Skeletal muscle satellite cell (primary cell): ENCODE data around the gene STK11.

Source experiments
- H3K27me3 ChIP-seq: 2 replicates; pipeline ENCODE4 v1.7.0; 2013; ENCODE audit warnings: low read length; ENCODE audit not compliant: control insufficient read depth, insufficient read depth
- H3K36me3 ChIP-seq: 2 replicates; pipeline ENCODE4 v1.7.0; 2013; ENCODE audit warnings: mild to moderate bottlenecking, control low read depth, low read length; ENCODE audit not compliant: insufficient read depth
- H3K4me1 ChIP-seq: 2 replicates; pipeline ENCODE4 v1.7.0; 2013; ENCODE audit warnings: low read length; ENCODE audit not compliant: control insufficient read depth, insufficient read depth
- H3K4me2 ChIP-seq: 2 replicates; pipeline ENCODE4 v1.7.0; 2013; ENCODE audit warnings: mild to moderate bottlenecking, low read length
- H3K4me3 ChIP-seq: 2 replicates; pipeline ENCODE4 v1.7.0; 2013; ENCODE audit warnings: low read length
- H3K9ac ChIP-seq: 2 replicates; pipeline ENCODE4 v1.7.0; 2013; ENCODE audit warnings: mild to moderate bottlenecking, low read depth, low read length, moderate library complexity
- H3K9me3 ChIP-seq: replicated peaks from 2 replicates; pipeline ENCODE4 v1.7.0; 2013; ENCODE audit warnings: mild to moderate bottlenecking, control low read depth, low read length

STK11 gene

DNA sequence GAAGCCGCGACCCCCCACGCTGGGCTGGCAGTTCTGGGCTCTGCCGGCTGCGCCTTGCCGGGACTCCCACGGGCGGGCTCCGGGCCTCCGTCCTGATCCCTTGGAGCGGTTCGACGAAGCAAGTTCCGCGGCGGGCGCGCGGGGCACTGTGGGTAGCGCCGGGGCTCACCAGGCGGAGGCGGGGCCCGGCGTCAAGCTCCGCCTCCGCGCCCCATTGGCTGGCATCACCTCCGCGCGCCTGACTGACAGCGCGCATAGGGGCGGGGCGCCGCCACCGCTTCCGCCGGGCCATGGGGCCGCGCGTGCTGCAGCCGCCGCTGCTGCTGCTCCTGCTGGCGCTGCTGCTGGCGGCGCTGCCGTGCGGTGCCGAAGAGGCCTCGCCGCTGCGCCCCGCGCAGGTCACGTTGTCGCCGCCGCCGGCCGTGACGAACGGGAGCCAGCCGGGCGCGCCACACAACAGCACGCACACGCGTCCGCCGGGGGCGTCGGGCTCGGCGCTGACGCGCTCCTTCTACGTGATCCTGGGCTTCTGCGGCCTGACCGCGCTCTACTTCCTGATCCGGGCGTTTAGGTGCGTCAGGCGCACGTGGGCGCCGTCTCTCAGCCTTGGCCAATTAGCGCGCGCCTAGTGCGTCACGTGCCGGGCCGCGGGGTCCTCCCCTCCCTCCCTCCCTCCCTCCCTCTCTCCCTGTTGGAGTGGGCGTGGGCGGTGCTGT, 69.8 kb downstream of the STK11 start, which contains the start of gene FAM174C:
FAM174C (plus strand) TSS at position 271 of the 716 bp plus-strand sequence; CDS start at position 291, 20 bp downstream.
- H3K9me3 ChIP-seq, result no peaks in the 10 kb centered on the region
- H3K4me2 ChIP-seq, result peak within 1 kb of the TSS; percentile 96
- no peaks in the 10 kb centered on the region for H3K27me3 ChIP-seq
- H3K36me3 ChIP-seq, result peaks cover 66% of the 10 kb centered on the region
- H3K4me1 ChIP-seq, result peaks cover 56% of the 10 kb centered on the region
- H3K9ac ChIP-seq, result peak within 1 kb of the TSS; percentile 92
- H3K4me3 ChIP-seq, result peak within 1 kb of the TSS; percentile 76

GRCh38 chr19:1275976-1276627, 70.5 kb downstream of the STK11 start:
- peak overlapping the region; percentile 92 for H3K9ac ChIP-seq
- H3K4me3 ChIP-seq, result peak overlapping the region; percentile 76
- no peaks in the 10 kb centered on the region for H3K27me3 ChIP-seq
- H3K36me3 ChIP-seq, result peaks cover 62% of the 10 kb centered on the region
- peak overlapping the region; percentile 96 for H3K4me2 ChIP-seq
- no peaks in the 10 kb centered on the region for H3K9me3 ChIP-seq
- H3K4me1 ChIP-seq, result peaks cover 49% of the 10 kb centered on the region

GRCh38 chr19:1276628-1277022, 71.0 kb downstream of the STK11 start:
- H3K4me3 ChIP-seq, result peak overlapping the region; percentile 76
- peak overlapping the region; percentile 96 for H3K4me2 ChIP-seq
- H3K9me3 ChIP-seq, result no peaks in the 10 kb centered on the region
- peak overlapping the region; percentile 92 for H3K9ac ChIP-seq
- peaks cover 57% of the 10 kb centered on the region for H3K36me3 ChIP-seq
- peaks cover 43% of the 10 kb centered on the region for H3K4me1 ChIP-seq
- no peaks in the 10 kb centered on the region for H3K27me3 ChIP-seq

- Histone ChIP-seq H3K4me3 (no peak overlapping the region), H3K4me2 (peak overlapping the region; percentile 96)
Observed at GRCh38 chr19:1277061-1277460, 71.5 kb downstream of the STK11 start.

More at GRCh38 chr19:1277061-1277460, 71.5 kb downstream of the STK11 start:
- H3K36me3 ChIP-seq, result peaks cover 53% of the 10 kb centered on the region
- no peaks in the 10 kb centered on the region for H3K27me3 ChIP-seq
- H3K4me1 ChIP-seq, result peaks cover 39% of the 10 kb centered on the region
- no peaks in the 10 kb centered on the region for H3K9me3 ChIP-seq
- no peak overlapping the region for H3K9ac ChIP-seq
